Kidney (tissue), 14 donors: ENCODE results near the gene STX16. TPM values are rescaled to one million over a fixed set of nuclear protein-coding genes. Genes with fewer than 3 reads are reported as not detected.

Experiments
- DNase-seq, 5 donors: peaks; one replicate each; pipeline ENCODE4 v3.0.0-alpha.2; 2013 to 2020
- FAIRE-seq: peaks from 2 replicates; lab custom pipeline; 2012; peaks lifted over from hg19 to GRCh38; lab: Jason Lieb, UNC
- H3K27ac ChIP-seq, 2 donors: one replicate each; pipeline ENCODE4 v1.7.0; 2013; ENCODE audit warnings: low read depth in 2 of 2, low read length in 2 of 2, inconsistent platforms in 1 of 2
- H3K27me3 ChIP-seq: one replicate; pipeline ENCODE4 v1.7.1; 2013; ENCODE audit warnings: low read length, inconsistent platforms; ENCODE audit not compliant: control insufficient read depth, insufficient read depth
- H3K36me3 ChIP-seq, 3 donors: one replicate each; pipeline versions ENCODE4 v1.7.0 to v1.7.1; 2013; ENCODE audit warnings: low read length in 3 of 3, control low read depth in 1 of 3, inconsistent platforms in 1 of 3; ENCODE audit not compliant: insufficient read depth in 3 of 3, control insufficient read depth in 2 of 3
- H3K4me1 ChIP-seq, 3 donors: one replicate each; pipeline versions ENCODE4 v1.7.0 to v1.7.1; 2013; ENCODE audit warnings: low read length in 3 of 3, inconsistent platforms in 1 of 3, low read depth in 1 of 3; ENCODE audit not compliant: control insufficient read depth in 2 of 3, insufficient read depth in 2 of 3
- H3K4me3 ChIP-seq, 3 donors: one replicate each; pipeline versions ENCODE4 v1.7.0 to v1.8.1; 2013; ENCODE audit warnings: low read length in 3 of 3, control low read depth in 1 of 3, inconsistent platforms in 1 of 3
- H3K9ac ChIP-seq, 3 donors: one replicate each; pipeline versions ENCODE4 v1.7.0 to v1.7.1; 2013; ENCODE audit warnings: low read length in 3 of 3, control low read depth in 1 of 3, inconsistent platforms in 1 of 3
- H3K9me3 ChIP-seq, 3 donors: one replicate each; pipeline versions ENCODE4 v1.7.0 to v1.7.1; 2013; ENCODE audit warnings: low read length in 3 of 3, control low read depth in 1 of 3, inconsistent platforms in 1 of 3; ENCODE audit not compliant: control insufficient read depth in 2 of 3, insufficient read depth in 1 of 3
- CTCF ChIP-seq: IDR thresholded peaks from 3 replicates; pipeline ENCODE4 v1.5.1; 2012; ENCODE audit warnings: mild to moderate bottlenecking, moderate library complexity, borderline replicate concordance; ENCODE audit not compliant: insufficient read depth; ENCODE audit errors: extremely low read depth
- intact Hi-C: fragments of 100-400 bp; cut with DNase I; formaldehyde crosslinking; loops from one replicate; pipeline ENCODE4 v1.11.1; 2022
- polyA plus RNA-seq: library from polyadenylated mRNA; stranded (reverse); fragments of 350-450 nt; fragmentation: Illumina TruSeq; extraction: RNeasy Lipid Tissue Mini Kit (QIAGEN cat#74804); gene quantifications from one replicate; pipeline ENCODE4 v1.2.3, GENCODE V29; 2014; ENCODE audit warnings: low read depth, low replicate concordance; ENCODE audit not compliant: insufficient read depth
- total RNA-seq: library from RNA; stranded (reverse); fragmentation: NEBNext Ultra II Directional; extraction: Animal tissue kit (Norgen Biotek cat#: 25700); gene quantifications from one replicate; pipeline ENCODE4 v1.2.1, GENCODE V29; 2021
- donor health status: control.
- donor health status: control.
- donor health status: control.
- donor health status: control.
- donor health status: control.
- donor health status: DM: yes; HTN: yes; CAD: no.
- donor health status: Normal renal cell carcinoma (clear cell type).

The STX16 gene
- total and polyA plus RNA-seq, 2 donors from 2014 or later, result 20.6 to 60.7 TPM

DNA sequence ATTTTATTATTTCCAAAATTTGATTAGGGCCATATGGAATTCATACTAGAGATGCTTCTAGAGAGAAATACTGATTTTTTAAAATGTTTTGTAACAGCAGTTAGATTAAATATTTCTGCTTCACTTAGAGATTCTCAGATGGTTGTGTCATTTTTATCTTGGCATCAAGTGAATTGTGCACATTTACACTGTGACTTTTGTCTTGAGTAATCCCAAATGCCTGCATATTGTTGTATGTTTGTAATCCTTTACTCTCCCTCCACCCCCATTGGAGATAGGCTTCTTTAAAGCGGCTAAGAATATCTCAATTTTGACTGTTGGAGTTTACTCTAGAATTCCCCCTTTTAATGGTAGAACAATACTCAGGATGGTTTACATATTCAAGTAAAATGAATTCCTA lies 19.0 kb downstream of the STX16 start:
- Histone ChIP-seq H3K27me3 (no peaks in the 10 kb centered on the region), H3K9ac (no peak overlapping the region), H3K4me3 (no peak overlapping the region), H3K27ac (no peak overlapping the region), H3K9me3 (no peaks in the 10 kb centered on the region), H3K36me3 (peaks cover 17 to 40% (median 39%) of the 10 kb centered on the region in 3 donors), H3K4me1 (no peaks in the 10 kb centered on the region)
- intact Hi-C loops, result no loop called here
- FAIRE-seq (no peak), DNase-seq (no peak)
- TF ChIP-seq CTCF, result no peak

- no peaks in the 10 kb centered on the region for H3K4me1 ChIP-seq
- FAIRE-seq (no peak), DNase-seq (no peak)
- no peaks in the 10 kb centered on the region for H3K27me3 ChIP-seq
- H3K27ac ChIP-seq, result no peak overlapping the region
- H3K36me3 ChIP-seq, result peaks cover 17 to 45% (median 44%) of the 10 kb centered on the region in 3 donors
- H3K9me3 ChIP-seq, result no peaks in the 10 kb centered on the region
- no peak overlapping the region for H3K9ac ChIP-seq
- intact Hi-C loops, result no loop called here
- H3K4me3 ChIP-seq, result no peak overlapping the region
- TF ChIP-seq CTCF, result no peak
Measured at GRCh38 chr20:58670659-58671058, 19.6 kb downstream of the STX16 start.

DNA sequence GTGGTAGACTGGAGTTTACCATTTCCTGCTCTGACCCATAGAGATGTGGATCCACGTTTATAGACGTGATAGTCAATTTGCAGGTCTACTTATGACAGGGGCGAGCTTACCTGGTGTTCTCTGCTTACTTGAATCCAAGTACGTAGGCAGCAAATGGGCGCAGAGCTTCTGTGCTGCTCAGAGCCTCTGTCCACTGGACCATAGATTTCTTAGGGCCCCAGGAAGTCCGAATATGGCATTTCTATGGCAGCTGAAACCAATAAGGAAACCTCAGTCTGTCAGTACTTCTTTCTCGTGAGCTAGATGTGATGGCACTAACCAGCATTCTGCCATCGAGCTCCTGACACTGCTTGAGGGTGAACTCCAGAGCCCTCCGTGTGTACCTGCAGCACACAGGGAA lies 22.0 kb downstream of the STX16 start:
- Histone ChIP-seq H3K9ac (no peak overlapping the region), H3K27ac (no peak overlapping the region), H3K4me3 (no peak overlapping the region), H3K4me1 (no peaks in the 10 kb centered on the region), H3K27me3 (no peaks in the 10 kb centered on the region), H3K36me3 (peaks cover 13 to 48% (median 43%) of the 10 kb centered on the region in 3 donors), H3K9me3 (no peaks in the 10 kb centered on the region)
- intact Hi-C loops, result no loop called here
- DNase-seq, result no peak
- no peak for FAIRE-seq
- TF ChIP-seq CTCF, result no peak

- intact Hi-C loops, result no loop called here
- no peaks in the 10 kb centered on the region for H3K27me3 ChIP-seq
- TF ChIP-seq CTCF, result no peak
- FAIRE-seq (no peak), DNase-seq (no peak)
- H3K36me3 ChIP-seq, result peaks cover 10 to 40% (median 35%) of the 10 kb centered on the region in 3 donors
- H3K4me1 ChIP-seq, result no peaks in the 10 kb centered on the region
- H3K9me3 ChIP-seq, result no peaks in the 10 kb centered on the region
- H3K27ac ChIP-seq, result no peak overlapping the region
- H3K4me3 ChIP-seq, result no peak overlapping the region
- no peak overlapping the region for H3K9ac ChIP-seq
Measured at GRCh38 chr20:58675146-58675584, 24.1 kb downstream of the STX16 start.
